ENCODE measurements around the gene MRPL33.

The MRPL33 gene

DNA sequence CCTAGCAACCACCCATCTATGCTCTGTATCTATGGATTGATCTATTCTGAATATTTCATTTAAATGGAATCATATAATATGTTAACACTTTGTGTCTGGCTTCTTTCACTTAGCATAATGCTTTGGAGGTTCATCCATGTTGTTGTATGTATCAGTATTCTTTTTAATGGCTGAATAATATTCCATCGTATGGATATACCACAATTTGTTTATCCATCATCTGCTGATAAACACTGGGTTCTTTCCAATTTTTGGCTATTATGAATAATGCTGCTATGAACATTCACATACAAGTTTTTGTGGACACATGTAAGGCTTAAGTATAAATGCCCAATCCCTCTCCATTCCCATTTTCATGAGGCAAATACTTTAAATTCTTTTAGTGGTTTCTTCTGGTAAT, 52.9 kb downstream of the MRPL33 start:
- TF ChIP-seq, protein P1, sequence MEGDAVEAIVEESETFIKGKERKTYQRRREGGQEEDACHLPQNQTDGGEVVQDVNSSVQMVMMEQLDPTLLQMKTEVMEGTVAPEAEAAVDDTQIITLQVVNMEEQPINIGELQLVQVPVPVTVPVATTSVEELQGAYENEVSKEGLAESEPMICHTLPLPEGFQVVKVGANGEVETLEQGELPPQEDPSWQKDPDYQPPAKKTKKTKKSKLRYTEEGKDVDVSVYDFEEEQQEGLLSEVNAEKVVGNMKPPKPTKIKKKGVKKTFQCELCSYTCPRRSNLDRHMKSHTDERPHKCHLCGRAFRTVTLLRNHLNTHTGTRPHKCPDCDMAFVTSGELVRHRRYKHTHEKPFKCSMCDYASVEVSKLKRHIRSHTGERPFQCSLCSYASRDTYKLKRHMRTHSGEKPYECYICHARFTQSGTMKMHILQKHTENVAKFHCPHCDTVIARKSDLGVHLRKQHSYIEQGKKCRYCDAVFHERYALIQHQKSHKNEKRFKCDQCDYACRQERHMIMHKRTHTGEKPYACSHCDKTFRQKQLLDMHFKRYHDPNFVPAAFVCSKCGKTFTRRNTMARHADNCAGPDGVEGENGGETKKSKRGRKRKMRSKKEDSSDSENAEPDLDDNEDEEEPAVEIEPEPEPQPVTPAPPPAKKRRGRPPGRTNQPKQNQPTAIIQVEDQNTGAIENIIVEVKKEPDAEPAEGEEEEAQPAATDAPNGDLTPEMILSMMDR (conservative IDR thresholded peaks at IDR 0.05; ENCODE audit: low read depth, low read length) = no peak
- Histone ChIP-seq H3K4me2 (no peak overlapping the region), H3K4me1 (ENCODE audit: low read depth, poor library complexity, severe bottlenecking) (no peaks in the 10 kb centered on the region), H2AFZ (ENCODE audit: low read depth) (no peak overlapping the region), H3K79me2 (ENCODE audit: insufficient read depth, low read depth) (no peaks in the 10 kb centered on the region), H3K9ac (no peak overlapping the region), H4K20me1 (ENCODE audit: insufficient read depth) (no peaks in the 10 kb centered on the region), H3K27me3 (ENCODE audit: insufficient read depth, low read depth) (no peaks in the 10 kb centered on the region), H3K4me3 (IDR thresholded peaks at IDR 0.05; ENCODE audit: insufficient read depth, low read depth, low read length) (no peak overlapping the region), H3K36me3 (ENCODE audit: insufficient read depth) (no peaks in the 10 kb centered on the region), H3K27ac (no peak overlapping the region)

- no peak overlapping the region for H3K4me3 ChIP-seq (IDR thresholded peaks at IDR 0.05; ENCODE audit: insufficient read depth, low read depth, low read length)
- H3K9ac ChIP-seq = no peak overlapping the region
- no peaks in the 10 kb centered on the region for H3K79me2 ChIP-seq (ENCODE audit: insufficient read depth, low read depth)
- no peaks in the 10 kb centered on the region for H3K27me3 ChIP-seq (ENCODE audit: insufficient read depth, low read depth)
- H3K4me1 ChIP-seq (ENCODE audit: low read depth, poor library complexity, severe bottlenecking) = no peaks in the 10 kb centered on the region
- H3K27ac ChIP-seq = no peak overlapping the region
- H2AFZ ChIP-seq (ENCODE audit: low read depth) = no peak overlapping the region
- TF ChIP-seq, protein P1 (conservative IDR thresholded peaks at IDR 0.05; ENCODE audit: low read depth, low read length) = no peak
- H4K20me1 ChIP-seq (ENCODE audit: insufficient read depth) = no peaks in the 10 kb centered on the region
- H3K36me3 ChIP-seq (ENCODE audit: insufficient read depth) = no peaks in the 10 kb centered on the region
- H3K4me2 ChIP-seq = no peak overlapping the region
Observed at GRCh38 chr2:27828305-27828704, 56.8 kb downstream of the MRPL33 start.
